DND-41 (cell line): ENCODE data around the gene DCAF10.

ENCODE experiments used
- CTCF ChIP-seq: IDR thresholded peaks from 2 replicates; pipeline ENCODE4 v1.5.1; 2012; ENCODE audit warnings: borderline replicate concordance, low read length, moderate library complexity, mild to moderate bottlenecking; ENCODE audit not compliant: poor library complexity, severe bottlenecking; ENCODE audit errors: extremely low read depth
- EZH2 ChIP-seq: IDR thresholded peaks from 3 replicates; pipeline ENCODE4 v1.6.1; 2012; ENCODE audit warnings: borderline replicate concordance, low read depth, mild to moderate bottlenecking, moderate library complexity, low read length, inconsistent platforms; ENCODE audit not compliant: severe bottlenecking

DNA sequence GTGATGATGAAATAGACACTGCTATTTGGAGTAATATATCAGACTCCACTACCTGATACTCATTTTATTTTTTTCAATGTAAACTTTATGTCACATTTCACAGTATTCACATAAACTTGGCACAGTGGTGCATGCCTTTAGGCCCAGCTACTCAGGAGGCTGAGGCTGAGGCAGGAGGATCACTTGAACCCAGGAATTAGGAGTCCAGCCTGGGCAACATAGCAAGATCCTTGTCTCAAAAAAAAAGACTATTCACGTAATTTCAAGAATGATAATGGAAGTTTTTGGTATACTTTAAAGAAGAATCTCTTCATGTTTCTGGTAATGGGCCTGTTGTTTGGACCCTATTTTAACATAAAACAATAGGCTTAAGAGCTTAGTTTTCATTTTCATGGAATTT is 56.0 kb downstream of the DCAF10 start:
- TF ChIP-seq CTCF (no peak), EZH2 (no peak)
